SKM-1 (cell line): Measurements from ENCODE around the gene SLC34A3.

Experiments used
- DNase-seq: peaks from one replicate; lab custom pipeline; 2025; ENCODE audit not compliant: unreplicated experiment; lab: John Stamatoyannopoulos, UW

The SLC34A3 gene

DNA sequence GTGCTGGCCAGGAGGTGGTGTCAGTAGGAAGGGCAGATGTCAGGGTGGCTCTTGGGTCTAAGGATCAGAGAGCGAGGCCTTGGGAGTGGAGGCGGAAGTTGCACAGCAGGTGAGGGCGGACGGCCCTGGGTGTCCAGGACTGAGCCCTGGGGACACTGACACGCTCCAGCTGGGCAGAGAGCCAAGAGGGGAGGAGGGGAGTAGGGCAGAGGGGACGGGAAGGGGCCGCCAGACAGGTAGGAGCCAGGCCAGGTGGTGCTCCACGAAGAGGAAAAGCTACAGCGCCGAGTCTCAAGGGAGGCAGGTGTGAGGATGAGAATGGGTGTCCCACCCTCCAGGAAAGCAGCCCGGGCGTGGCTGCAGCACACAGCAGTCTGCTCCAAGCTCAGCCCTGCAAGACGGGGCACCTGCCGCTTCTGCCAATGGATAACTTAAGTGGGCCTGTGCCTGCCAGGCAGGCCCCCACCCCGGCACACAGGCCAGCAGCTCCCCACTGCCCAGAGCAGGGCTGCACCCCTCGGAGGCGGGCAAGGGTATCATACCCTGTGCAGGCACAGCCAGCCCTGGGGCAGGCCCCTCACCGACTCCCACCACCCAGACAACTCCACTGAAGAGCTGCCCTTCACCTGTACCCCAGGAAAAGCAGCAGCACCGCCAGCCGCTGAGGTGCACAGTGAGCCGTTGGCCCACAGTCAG lies 35.0 kb upstream of the SLC34A3 start:
- DNase-seq, result no peak

DNA sequence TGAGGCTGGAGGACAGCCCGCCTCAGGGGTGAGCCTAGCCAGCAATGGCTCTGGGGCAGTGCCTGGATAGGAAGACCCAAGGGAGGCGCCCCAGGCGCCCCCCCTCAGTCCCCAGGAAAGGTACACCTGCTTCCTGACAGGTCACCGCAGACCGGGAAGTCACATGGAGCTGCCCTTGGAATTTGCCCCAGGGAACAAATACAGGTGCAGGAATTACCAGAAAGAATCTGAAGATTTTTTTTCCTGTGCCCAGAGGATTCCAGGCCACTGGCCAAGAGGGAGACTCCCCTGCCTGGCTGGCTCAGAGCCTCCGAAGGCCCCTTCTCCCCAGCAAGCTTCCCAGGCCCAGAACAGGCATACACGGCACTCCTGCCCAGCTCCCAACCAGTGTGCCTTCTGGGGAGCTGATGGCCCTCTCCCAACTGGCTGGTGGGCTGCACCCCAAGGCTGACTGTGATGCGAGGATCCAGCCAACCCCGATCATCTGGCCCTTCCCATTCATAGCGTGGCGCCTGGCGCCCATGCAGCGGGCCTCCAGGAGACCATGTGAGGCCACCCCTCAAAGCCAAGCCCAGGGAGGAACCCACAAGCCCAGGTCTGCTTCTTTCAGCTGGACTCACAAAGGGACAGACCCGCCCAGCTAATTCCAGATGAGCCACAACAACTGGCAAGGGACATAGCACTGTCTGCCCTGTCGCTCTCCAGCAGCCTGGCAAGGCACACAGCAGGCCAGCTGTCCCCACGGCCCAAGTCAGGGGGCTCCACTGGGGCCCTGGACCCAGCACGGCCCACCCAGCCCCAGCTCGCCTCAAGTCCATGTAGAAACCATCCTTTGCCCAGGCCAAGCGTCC lies 32.4 kb upstream of the SLC34A3 start:
- DNase-seq, result no peak

GRCh38 chr9:137198902-137199283 lies 31.8 kb upstream of the SLC34A3 start:
- no peak for DNase-seq

- DNase-seq, result no peak
These were observed 31.1 kb upstream of the SLC34A3 start for GRCh38 chr9:137199411-137200121.

DNA sequence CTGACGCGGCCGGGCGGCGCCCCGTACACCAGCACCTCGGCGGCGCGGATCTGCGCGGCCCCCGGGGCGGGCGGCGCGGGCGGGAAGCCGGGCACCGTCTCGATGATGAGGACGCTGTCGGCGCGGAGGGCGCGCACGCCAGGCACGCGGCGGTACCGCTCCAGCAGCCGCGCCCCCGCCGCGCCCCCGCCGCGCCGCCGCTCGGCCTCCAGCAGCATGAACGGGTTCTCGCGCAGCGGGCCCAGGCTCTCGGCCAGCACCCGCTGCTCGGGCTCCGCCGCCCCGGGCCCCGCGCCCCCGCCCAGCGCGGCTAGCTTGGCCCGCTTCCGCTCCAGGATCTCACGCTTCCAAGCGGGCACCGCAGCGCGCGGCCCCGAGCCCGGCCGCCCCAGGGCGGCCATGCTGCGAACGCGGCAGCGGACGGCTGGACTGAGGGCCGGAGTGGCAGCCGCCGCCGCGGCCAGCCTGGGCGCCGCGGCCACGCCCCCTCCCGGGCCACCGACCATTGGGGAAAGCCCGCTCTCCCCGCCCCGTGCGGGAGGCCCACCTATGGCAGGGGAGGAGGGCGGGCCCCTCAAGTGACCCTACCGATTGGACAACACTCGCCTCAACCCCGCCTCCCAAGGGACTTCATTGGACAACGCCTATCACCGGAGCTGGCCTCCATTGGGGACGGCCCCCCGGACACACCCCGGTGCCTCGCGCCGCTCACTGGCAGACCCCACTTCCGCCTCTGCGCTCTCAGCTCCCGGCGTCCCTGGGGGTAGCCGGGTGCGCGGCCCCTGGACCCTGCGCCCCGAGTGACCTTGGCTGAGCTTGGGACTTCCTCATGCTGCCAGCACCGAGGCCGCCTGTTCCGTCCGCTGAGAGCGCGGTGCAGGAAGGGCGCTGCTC lies 30.1 kb upstream of the SLC34A3 start, which contains the start of gene TPRN:
Gene TPRN (minus strand): TSS at position 431 of the 894 bp plus-strand sequence. CDS start 30 bp downstream, at position 401.
- peak; percentile 99 for DNase-seq

- no peak for DNase-seq
These were observed 29.4 kb upstream of the SLC34A3 start for GRCh38 chr9:137201205-137201868.

- DNase-seq, result no peak
These were observed 27.7 kb upstream of the SLC34A3 start for GRCh38 chr9:137202966-137203365.

DNA sequence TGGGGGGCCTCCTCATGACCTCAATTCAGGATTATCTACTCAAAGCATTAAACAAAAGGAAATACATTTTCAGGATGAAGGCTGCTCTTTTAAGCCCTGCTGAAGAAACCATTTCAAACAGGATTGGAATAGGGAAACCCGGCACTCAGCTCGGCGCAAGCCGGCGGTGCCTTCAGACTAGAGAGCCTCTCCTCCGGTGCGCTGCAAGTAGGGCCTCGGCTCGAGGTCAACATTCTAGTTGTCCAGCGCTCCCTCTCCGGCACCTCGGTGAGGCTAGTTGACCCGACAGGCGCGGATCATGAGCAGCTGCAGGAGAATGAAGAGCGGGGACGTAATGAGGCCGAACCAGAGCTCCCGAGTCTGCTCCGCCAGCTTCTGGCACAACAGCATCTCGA lies 26.0 kb upstream of the SLC34A3 start:
- no peak for DNase-seq

- peak; percentile 42 for DNase-seq
These were observed 25.3 kb upstream of the SLC34A3 start, which contains the start of the genes NDOR1 and TMEM203 for GRCh38 chr9:137205126-137206069. NDOR1 (plus strand) TSS chr9:137205700; CDS start chr9:137205778, 78 bp downstream. TMEM203 (minus strand) TSS chr9:137205648; CDS start chr9:137205414, 234 bp downstream.

DNA sequence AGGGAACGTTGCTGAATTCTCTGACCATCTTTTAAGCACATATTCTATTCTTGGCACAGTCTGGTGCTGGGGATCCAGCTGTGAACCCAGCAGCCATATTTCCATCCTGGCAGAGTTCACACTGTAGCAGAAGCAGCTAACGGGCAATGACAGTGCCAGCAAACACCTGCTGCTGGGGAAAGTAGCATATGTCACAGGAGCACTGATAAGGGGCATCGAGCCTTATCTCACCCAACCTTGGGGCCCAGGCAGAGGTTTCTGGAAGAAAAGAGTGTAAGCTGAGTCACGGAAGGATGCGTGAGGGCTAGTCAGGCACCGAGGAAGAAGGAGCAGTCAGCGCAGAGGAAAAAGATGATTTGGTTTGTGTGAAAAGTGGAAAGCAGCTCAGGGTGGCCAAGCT lies 24.1 kb upstream of the SLC34A3 start:
- DNase-seq, result no peak

DNA sequence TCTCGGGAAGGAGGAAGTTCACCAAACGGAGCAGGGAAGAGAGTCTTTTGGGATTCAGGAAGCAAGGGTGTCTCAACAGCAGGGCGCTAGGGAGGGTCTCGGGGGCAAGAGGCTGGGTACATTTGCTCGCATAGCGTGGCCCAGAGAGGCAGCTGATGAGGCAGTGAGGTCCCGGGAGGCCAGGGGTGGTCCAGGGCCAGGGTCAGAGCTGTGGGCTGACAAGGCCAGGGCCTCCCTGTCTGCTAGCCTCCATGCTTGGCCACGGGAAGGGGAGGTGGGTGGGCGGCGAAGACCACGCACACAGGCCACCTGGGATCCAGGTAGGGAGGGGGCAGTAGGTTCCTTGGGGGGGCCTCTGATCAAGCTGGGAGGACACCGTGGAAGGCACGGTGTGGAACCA lies 19.2 kb upstream of the SLC34A3 start:
- no peak for DNase-seq

DNA sequence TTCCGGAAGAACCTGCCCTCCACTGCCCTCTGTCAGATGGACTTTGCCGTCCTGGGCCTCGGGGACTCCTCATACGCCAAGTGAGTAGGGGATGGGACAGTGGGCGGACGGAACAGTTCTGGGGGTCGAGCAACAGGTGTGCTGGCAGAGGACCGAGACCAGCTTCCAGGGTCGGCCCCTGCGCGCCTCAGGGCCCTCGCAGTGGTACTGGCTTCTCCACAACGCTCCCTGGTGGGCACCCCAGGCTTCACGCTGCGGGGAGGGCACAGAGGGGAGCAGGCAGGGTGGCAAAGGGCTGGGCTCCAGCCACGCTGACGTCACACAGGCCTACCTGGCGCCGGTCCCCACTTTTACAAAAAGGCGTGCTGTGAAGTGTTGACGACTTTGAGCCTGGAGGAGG lies 18.2 kb upstream of the SLC34A3 start:
- no peak for DNase-seq

GRCh38 chr9:137213160-137214060 lies 17.3 kb upstream of the SLC34A3 start:
- no peak for DNase-seq

GRCh38 chr9:137214620-137215019 lies 16.1 kb upstream of the SLC34A3 start:
- DNase-seq, result no peak

- DNase-seq, result no peak
These were observed 15.3 kb upstream of the SLC34A3 start for GRCh38 chr9:137215196-137215986.

DNA sequence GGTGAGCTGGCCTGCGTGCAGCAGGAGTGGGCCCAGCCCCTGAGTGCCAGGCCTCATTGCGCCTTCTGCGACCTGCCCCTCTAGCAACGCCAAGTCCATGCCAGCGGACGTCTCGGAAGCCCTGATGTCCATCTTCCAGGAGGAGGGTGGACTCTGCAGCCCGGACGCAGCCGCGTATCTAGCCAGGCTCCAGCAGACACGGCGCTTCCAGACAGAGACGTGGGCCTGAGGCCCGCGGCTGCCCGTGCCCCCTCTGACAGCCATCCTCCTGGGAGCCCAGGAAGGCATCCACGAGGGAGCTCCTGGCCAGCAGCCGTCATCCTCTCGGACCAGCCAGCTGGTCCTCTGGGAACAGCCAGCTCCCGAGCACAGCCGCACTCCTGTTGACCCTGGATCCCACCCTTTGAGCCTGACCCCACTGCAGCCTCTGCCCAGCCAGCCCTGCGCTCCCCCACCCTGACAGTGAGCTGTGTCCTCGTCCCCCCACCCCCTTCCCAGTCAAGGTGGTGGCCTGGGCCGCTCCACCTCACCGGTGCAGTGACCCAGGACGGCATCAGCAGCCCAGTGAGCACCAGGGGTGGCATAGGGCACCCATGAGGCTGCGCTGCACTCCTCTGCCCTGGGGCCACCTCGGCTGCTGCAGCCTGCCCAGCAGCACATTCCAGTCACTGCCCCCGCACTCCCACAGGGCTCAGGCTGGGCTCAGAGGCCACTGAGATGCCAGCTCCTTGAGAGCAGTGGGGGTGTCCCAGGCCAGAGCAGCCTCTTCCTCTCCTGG lies 14.3 kb upstream of the SLC34A3 start:
- no peak for DNase-seq
